ENCODE measurements around the gene CCR1. TPM values are rescaled to one million over a fixed set of nuclear protein-coding genes. Genes with fewer than 3 reads are reported as not detected.

Gene CCR1
- total RNA-seq, 1 donor: 1.1 TPM

DNA sequence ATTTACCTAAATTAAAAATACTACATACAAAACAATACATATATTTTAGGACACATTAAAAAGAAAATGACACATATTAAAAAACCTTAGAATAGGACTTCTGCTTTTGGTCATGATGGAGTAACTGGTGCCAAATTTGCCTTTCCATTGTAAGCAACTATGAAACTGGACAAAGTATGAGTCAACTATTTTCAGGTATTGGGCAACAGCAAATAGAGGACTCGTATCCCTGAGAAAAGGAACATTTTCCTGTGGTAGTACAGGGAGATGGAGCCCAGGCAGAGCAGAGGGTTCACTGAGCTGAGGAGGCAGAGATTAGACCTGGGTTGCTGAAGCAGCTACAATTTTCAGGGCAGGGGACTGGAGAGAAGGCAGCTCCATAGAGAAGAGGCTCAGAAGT lies 14.7 kb downstream of the CCR1 start:
- Histone ChIP-seq H3K4me2 (ENCODE audit: insufficient read depth, low read length) (no peak overlapping the region), H3K79me2 (ENCODE audit: insufficient read depth, low read length) (no peaks in the 10 kb centered on the region), H3K4me1 (ENCODE audit: insufficient read depth, low read length) (no peaks in the 10 kb centered on the region), H2AFZ (ENCODE audit: low read length) (no peak overlapping the region), H3K27me3 (ENCODE audit: insufficient read depth, low read length) (peaks cover 11% of the 10 kb centered on the region), H3K9me3 (ENCODE audit: low read depth, low read length) (no peaks in the 10 kb centered on the region), H3K36me3 (ENCODE audit: insufficient read depth, low read length) (no peaks in the 10 kb centered on the region), H3K4me3 (ENCODE audit: insufficient read depth, low read length) (no peak overlapping the region), H4K20me1 (ENCODE audit: insufficient read depth, low read length) (no peaks in the 10 kb centered on the region), H3K27ac (ENCODE audit: low read depth, low read length) (no peak overlapping the region)
- no peak for DNase-seq (ENCODE audit: insufficient read length, low spot score, missing footprints)
- TF ChIP-seq, protein P1, sequence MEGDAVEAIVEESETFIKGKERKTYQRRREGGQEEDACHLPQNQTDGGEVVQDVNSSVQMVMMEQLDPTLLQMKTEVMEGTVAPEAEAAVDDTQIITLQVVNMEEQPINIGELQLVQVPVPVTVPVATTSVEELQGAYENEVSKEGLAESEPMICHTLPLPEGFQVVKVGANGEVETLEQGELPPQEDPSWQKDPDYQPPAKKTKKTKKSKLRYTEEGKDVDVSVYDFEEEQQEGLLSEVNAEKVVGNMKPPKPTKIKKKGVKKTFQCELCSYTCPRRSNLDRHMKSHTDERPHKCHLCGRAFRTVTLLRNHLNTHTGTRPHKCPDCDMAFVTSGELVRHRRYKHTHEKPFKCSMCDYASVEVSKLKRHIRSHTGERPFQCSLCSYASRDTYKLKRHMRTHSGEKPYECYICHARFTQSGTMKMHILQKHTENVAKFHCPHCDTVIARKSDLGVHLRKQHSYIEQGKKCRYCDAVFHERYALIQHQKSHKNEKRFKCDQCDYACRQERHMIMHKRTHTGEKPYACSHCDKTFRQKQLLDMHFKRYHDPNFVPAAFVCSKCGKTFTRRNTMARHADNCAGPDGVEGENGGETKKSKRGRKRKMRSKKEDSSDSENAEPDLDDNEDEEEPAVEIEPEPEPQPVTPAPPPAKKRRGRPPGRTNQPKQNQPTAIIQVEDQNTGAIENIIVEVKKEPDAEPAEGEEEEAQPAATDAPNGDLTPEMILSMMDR (IDR thresholded peaks at IDR 0.05; ENCODE audit: extremely low read depth, low read depth, low read length): no peak

DNA sequence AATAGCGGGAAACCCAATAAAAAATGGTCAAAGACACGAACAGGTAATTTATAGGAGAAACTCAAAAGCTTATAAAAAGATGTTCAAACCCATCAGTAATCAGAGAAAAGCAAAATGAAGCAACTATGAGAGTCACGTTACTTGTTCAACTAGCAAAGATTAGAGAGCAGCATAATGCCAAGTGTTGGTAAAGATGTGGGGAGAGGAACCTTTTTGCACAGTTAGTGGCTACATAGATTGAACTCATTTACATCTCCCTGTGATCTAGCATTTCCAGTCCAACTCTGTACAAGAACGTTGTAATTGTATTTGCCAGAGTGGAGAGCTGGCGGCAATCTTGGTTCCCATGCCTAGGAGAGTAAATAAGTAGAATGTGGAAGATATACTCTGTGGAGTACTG lies 15.2 kb downstream of the CCR1 start:
- Histone ChIP-seq H3K9me3 (ENCODE audit: low read depth, low read length) (no peaks in the 10 kb centered on the region), H3K27me3 (ENCODE audit: insufficient read depth, low read length) (peaks cover 11% of the 10 kb centered on the region)

DNA sequence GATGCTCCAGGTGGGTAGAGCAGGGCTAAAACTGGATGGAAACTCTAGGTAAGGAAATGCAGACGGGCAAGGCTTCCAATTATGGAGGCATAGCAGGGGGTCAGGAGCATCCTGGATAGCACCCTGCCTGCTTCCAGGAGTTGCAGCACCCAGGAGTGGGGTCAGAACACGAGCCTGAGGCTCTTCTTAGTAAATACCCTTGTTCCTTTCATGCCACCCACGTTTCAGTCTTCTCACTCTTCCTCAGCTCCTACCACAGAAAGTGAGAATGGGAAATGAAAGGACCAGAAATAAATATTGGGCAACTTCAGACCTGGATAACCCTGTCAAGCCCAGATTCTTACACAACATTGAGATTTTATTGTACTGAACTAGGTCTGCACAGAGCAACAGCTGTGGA lies 16.4 kb downstream of the CCR1 start:
- no peaks in the 10 kb centered on the region for H4K20me1 ChIP-seq (ENCODE audit: insufficient read depth, low read length)
- H3K9me3 ChIP-seq (ENCODE audit: low read depth, low read length): no peaks in the 10 kb centered on the region
- H3K4me2 ChIP-seq (ENCODE audit: insufficient read depth, low read length): no peak overlapping the region
- H3K27ac ChIP-seq (ENCODE audit: low read depth, low read length): no peak overlapping the region
- no peak overlapping the region for H2AFZ ChIP-seq (ENCODE audit: low read length)
- TF ChIP-seq, protein P1 (IDR thresholded peaks at IDR 0.05; ENCODE audit: extremely low read depth, low read depth, low read length): no peak
- H3K27me3 ChIP-seq (ENCODE audit: insufficient read depth, low read length): peaks cover 11% of the 10 kb centered on the region
- no peak for DNase-seq (ENCODE audit: insufficient read length, low spot score, missing footprints)
- no peak overlapping the region for H3K4me3 ChIP-seq (ENCODE audit: insufficient read depth, low read length)
- H3K79me2 ChIP-seq (ENCODE audit: insufficient read depth, low read length): no peaks in the 10 kb centered on the region
- H3K36me3 ChIP-seq (ENCODE audit: insufficient read depth, low read length): no peaks in the 10 kb centered on the region
- H3K4me1 ChIP-seq (ENCODE audit: insufficient read depth, low read length): peaks cover 2% of the 10 kb centered on the region

More for the DNA sequence above, 15.2 kb downstream of the CCR1 start:
- no peak overlapping the region for H2AFZ ChIP-seq (ENCODE audit: low read length)
- no peaks in the 10 kb centered on the region for H3K36me3 ChIP-seq (ENCODE audit: insufficient read depth, low read length)
- H3K79me2 ChIP-seq (ENCODE audit: insufficient read depth, low read length): no peaks in the 10 kb centered on the region
- peaks cover 2% of the 10 kb centered on the region for H3K4me1 ChIP-seq (ENCODE audit: insufficient read depth, low read length)
- no peak overlapping the region for H3K27ac ChIP-seq (ENCODE audit: low read depth, low read length)
- DNase-seq (ENCODE audit: insufficient read length, low spot score, missing footprints): no peak
- H3K4me3 ChIP-seq (ENCODE audit: insufficient read depth, low read length): no peak overlapping the region
- TF ChIP-seq, protein P1 (IDR thresholded peaks at IDR 0.05; ENCODE audit: extremely low read depth, low read depth, low read length): no peak
- no peak overlapping the region for H3K4me2 ChIP-seq (ENCODE audit: insufficient read depth, low read length)
- H4K20me1 ChIP-seq (ENCODE audit: insufficient read depth, low read length): no peaks in the 10 kb centered on the region

DNA sequence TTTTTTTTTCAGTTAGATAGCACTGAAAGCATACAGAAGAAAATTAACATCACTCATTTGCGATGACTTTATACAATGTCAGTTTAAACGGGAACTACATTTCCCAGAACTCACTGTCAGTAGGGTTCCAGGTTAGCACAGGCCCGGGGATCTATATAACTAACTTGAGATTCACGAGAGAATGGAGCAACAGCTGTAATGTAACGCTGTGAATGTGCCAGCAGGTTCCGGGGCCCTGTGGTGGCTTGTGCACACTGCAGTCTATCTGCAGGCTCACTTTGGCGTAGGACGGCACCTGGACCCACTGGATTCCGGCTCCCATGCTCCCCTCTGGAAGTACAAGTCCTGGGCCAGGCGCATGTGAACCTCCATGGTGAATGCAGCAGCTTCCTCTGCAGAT lies 19.4 kb downstream of the CCR1 start:
- H3K9me3 ChIP-seq (ENCODE audit: low read depth, low read length): no peaks in the 10 kb centered on the region
- H3K79me2 ChIP-seq (ENCODE audit: insufficient read depth, low read length): no peaks in the 10 kb centered on the region
- H3K27me3 ChIP-seq (ENCODE audit: insufficient read depth, low read length): peaks cover 8% of the 10 kb centered on the region
- no peak overlapping the region for H3K4me3 ChIP-seq (ENCODE audit: insufficient read depth, low read length)
- H3K4me2 ChIP-seq (ENCODE audit: insufficient read depth, low read length): no peak overlapping the region
- no peak overlapping the region for H2AFZ ChIP-seq (ENCODE audit: low read length)
- H3K27ac ChIP-seq (ENCODE audit: low read depth, low read length): no peak overlapping the region
- H3K4me1 ChIP-seq (ENCODE audit: insufficient read depth, low read length): peaks cover 5% of the 10 kb centered on the region
- TF ChIP-seq, protein P1 (IDR thresholded peaks at IDR 0.05; ENCODE audit: extremely low read depth, low read depth, low read length): no peak
- H4K20me1 ChIP-seq (ENCODE audit: insufficient read depth, low read length): no peaks in the 10 kb centered on the region
- H3K36me3 ChIP-seq (ENCODE audit: insufficient read depth, low read length): no peaks in the 10 kb centered on the region
- DNase-seq (ENCODE audit: insufficient read length, low spot score, missing footprints): peak; percentile 54

Data from osteoblast (primary cell).